Stimulated activated CD4-positive, alpha-beta T cell treated with anti-CD3 and anti-CD28 coated beads, Interleukin-4, amount 100 ng/mL, for 4 hours (primary cell): Measurements from ENCODE around the gene POU2AF1.
"Not testable (repeated sequence)": the region's sequence is repeated elsewhere in the genome, so short reads cannot be mapped to it uniquely, and the experiment has no call there.

Source experiments
- DNase-seq, 2 experiments: peaks; one replicate each; pipeline ENCODE4 v3.0.0-alpha.2; 2020

POU2AF1 gene

DNA sequence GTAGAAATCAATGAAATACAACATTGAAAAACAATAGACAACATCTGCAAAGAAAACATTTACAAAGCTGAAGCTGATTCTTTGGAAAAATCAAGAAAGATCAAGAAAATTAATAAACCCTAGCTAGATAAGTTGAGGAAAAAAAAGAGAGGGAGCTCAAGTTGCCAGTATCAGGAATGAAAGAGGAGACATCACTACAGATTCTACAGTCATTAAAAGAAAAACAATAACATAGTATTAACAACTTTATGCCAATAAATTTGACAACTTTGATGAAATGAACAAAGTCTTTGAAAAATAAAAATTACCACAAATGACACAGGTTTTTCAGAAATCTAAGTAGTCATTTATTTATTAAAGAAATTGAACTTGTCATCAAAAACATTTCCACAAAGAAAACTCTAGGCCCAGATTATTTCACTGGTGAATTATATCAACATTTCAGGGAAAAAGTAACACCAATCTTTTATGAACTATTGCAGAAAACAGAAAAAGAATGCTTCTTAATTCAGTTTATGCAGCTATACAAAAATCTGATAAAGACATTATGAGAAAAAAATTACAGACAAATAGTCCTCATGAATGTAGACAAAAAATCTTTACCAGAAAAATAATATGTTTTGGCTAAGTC is 39.2 kb downstream of the POU2AF1 start:
- no peak for DNase-seq

DNA sequence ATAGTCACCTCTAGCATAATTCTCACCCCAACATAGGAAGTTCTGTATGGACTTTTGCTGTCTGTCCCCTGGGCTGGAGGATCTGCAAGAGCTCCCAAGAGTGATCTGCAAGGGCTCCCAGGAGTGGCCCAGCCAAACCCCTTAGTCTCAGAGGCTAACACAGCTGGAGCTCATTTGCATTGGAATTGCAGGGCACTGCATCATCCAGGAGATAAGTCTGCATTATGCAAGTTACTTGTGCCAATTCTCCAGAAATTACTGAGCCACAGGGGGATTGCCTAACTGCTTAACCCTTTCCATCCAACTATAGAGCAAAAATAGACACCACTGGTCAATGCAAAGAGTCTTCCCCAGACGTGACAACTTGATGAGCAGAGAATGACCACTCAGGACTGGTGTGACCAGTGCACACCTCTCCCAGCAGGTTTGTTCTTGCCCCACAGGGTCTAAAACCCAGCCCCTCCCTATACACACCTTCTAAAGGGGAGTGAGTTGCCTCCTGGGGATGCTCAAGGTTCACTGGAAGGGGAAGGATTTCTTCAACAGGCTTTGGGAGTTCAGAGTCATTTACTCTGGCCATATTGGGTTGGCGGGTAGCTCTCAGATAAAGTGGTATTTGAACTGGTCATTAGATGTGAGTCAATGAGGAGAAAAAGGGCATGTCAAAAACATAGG is 42.4 kb downstream of the POU2AF1 start:
- no peak for DNase-seq

DNA sequence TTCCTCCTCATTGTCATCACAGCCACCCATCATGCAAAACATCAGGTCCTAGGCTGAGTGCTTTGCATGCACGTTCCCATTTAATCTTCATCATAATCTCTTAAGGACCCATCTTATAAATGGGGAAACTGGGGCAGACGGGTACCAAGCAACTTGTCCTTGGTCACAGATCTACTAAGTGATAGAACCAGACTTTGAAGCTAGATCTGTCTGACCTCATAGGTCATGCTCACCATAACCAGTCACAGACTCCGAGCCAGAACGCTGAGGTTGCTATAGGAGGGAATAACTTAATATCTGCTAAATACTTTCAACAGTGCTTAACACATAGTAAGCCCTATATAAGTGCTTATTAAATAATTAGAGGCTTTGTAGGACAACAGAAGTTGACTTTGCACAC is 43.0 kb downstream of the POU2AF1 start:
- no peak for DNase-seq

DNA sequence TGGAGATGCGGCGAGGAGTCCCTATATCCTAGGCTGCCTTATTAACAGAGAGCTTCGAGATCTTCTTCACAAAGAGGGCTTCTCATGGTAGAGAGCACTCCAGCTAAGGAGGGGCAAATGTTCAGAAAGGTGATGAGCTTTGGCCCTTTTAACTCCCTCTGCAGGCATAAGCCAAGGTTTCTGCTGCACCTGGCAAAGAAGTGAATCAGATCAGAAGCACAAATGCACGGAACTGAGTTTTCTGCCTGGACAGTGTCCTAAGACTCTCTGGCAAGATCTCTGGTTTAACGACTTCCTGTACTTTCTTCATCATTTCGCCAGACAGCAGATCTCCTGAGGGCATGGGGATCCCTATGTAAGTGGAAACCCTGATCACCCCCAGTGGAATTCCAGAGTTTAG is 43.5 kb downstream of the POU2AF1 start:
- DNase-seq: no peak

DNA sequence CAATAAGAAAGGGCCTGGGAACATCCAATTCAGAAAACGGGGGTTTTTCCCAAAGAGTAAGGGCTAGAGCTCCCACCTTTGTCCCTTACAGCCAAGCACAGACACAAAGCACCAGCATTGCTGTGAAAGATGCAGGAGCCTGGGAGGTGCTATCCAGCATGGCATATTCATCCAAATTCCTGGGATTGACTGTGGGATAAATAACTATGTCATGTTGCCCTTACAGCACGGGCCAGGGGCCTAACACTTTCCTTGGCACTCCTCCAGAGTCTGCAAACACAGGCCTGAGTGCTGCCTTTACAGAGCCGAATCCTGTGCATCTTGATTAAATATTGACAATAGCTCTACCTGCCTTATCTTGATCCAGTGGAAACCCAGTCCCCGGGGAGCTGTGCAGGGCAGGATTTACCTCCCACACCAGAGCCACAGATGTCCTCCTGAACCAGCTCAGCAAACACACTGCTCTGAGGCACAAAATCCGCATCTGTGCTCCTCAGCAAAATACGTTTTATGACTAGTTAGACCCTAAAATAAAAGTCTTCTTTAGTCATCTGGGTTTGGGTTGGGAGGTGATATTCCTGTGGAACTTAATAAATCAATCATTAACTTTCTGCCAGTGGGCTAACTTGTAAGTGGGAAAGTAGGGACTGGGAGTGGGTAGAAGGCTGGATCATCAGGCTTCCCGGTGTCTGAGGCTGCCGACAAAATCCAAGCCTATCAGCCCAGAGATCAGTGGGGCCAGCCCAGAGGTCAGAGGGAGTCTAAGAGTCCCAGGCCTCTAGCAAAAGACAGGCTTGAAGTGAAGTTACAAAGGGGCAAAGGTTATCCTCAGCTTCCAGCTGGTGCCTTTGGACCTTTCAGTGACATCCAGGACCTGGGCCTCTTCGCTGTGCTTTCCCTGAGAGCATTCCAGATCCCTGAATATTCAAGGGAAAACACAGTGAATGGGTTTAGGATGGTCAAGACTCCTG is 44.3 kb downstream of the POU2AF1 start:
- DNase-seq: no peak

DNA sequence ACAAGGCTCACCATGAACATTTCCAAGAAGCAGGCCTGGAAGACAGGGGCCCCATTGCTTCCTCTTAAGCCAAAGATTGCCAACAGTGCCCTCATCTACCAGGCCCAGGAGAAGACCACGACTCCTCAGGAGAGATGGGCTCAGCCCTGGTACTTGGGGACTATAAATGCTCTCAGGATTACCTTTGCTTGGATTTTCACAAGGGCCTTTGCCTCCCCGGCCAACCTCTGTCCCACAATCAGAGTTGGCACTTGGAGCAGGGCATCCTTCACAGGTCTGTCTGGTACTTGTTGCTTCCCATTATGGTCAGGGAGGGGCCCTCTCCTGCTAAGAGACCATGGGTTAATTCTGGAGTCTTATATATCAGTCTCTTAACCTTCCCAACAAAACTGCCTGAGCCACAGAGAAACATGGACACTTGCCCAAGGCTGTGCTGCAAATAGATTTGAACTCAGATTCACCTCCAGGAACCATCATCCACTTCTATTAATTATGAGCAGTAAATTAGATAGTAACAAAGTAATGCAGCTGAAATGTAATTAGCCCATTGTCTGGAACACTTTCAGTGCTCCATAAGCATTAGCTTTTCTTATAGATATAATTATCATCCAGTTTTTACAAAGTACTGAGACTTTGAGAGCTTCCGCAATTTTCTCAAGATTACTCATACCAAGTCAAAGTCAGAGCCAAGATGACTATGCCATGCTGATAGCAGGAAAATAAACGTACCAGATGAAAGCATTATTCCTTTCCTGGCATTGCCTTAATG is 47.2 kb downstream of the POU2AF1 start:
- no peak for DNase-seq

DNA sequence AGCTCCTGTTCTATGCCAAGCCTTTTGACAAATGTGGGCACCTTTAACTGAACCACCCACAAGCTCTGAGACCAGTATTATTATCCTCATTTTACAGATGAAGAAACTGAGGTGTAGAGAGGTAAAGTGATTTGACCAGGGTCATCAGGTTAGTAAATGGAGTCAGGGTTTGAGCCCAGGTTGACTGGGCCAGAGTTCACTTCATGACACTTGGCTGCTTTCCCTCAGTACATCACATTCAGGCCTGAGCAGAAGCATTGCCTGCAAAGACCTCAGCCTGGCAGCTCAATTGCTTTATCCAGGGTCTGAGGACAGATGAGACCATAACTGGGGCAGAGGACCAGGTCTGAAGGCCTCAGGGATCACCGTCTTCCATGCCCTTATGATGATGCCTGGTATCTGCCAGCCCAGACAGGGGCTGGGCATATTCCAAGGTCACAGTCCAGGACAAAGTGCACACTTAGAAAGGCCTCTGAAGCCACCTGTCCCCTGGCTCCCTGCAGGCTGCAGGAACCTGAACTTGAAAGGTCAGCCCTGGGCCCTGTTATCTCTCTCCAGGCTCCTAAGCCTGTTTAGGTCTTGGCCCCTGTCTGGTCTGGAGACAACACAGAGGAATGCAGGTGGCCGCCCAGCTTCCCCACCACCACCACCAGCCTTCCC is 48.7 kb downstream of the POU2AF1 start:
- DNase-seq: no peak

DNA sequence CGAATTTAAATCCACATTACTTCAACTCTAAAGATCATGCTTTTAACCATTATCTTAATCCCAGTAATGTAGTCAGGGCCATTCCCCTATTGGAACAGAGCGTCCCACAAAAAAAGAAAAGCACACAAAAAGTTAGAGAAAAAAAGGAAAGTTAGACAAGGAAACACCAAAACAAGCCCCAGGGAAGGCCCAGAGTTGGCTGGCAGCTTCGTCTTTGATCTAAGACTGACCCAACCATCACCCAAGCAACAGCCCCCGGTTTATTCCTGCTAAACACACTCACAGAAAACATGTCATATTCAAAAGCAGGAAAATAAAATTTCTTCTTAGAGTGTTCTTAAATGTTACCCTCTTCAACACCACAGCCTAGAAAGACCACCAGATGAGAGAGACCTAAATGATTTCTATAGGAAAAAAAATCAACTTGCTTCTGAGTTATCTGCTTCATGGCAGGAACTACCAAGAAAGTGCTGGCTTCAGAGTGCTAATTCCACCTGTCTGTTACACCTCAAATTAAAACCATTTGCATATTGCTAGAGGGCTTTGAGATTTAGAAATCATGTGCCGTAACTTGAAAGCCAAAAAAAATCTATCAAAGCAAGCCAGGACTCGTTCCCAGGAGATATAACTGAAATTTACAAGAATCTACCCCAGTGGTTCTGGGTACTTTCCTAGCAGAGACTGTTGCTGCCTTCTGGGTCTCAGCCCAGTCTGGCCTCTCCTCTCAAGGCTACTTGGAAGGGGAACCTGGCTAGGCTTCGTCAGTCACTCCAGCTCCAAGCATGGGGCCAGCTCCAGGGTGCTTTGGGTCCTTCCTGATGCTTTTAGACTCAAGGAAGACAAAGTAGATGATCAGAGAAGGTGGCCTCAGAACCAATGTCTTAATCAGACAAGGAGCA is 49.5 kb downstream of the POU2AF1 start:
- DNase-seq: no peak

DNA sequence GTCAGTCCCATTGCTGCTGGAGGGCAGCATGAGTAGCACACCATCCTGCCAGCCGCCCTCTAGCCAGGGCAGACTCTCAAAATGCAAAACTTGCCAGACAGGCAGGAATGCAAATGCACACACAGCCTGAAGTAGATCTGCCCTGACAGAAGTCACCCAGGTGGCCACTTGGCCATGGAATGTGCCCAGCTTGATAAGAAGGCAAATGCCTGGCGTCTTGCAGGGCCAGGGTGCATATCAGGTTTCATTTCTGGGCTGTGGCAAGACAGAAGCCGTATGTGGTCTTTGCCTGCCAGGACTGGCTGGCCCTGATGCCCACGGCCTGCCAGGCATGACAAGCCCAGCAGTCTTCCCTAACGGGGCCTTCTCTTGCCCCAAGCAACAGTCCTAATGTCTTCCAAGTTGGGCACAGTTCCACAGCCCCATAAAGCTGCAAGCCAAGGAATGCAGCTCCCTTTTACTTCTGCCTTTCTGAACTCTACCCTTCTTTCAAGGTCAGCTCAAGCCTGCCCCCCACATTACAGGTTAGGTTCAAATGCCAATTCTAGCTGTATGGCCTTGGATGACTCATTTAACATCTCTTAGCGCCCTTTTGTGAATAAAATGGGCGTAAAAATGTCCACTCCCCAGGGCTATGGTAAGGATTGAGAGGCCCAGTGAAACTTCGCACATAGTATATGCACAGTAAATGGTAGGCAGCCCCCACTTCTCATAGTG is 51.0 kb downstream of the POU2AF1 start:
- DNase-seq: no peak

DNA sequence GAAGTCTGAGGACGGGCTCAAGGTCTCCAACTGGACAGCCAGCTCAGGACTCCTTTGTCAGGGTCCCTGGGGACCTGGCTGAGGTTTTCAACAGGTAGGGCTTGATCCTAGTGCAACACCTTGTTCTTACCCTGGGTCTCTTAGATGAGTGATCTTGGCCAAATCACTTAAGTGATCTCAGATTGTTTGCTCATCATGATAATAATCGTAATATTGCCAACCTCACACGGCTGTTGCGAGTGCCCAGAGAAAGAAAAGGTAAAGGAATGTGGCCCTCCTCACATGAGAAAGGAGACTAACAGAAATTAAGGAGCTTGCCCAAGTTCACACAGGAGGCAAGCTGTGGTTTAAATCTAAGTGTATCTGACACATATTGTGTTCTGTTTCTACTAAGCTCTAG is 52.3 kb downstream of the POU2AF1 start:
- DNase-seq: no peak

DNA sequence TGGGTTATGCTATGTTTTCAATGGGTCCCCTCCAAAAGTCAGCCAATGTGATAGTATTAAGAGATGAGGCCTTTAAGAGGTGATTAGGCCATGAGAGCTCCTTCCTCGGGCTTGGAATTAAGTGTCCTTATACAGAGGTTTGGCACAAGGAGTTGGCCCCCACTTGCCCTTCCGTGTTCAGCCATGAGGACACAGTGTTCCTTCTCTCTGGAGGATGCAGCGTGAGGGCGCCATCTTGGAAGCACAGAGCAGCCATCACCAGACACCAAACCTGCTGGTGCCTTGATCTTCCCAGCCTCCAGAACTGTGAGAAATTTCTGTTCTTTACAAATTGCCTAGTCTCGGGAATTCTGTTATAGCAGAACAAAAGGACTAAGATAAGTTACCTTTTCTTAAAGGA is 53.8 kb downstream of the POU2AF1 start:
- DNase-seq: no peak

DNA sequence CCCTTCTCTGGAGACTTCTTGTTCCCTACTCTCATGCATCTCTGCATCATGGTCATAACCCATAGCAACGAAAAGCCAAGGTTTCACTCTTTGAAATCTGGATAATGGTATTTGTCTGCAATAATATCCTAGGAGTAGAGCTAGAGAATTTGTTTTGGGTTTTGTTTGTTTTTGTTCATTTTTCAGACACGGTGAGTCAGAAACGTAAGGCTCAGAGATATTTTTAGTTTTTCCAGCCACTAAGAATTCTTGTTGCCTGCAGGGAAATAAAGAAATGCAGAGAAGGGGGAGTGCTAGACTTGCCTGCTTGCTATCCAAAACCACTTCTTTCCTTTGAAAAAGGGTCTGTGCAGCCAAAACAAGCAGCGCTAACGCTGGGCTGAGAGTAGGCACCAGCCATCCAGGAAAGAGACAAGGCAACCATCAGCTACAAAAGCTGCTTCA is 54.8 kb downstream of the POU2AF1 start:
- DNase-seq: no peak

DNA sequence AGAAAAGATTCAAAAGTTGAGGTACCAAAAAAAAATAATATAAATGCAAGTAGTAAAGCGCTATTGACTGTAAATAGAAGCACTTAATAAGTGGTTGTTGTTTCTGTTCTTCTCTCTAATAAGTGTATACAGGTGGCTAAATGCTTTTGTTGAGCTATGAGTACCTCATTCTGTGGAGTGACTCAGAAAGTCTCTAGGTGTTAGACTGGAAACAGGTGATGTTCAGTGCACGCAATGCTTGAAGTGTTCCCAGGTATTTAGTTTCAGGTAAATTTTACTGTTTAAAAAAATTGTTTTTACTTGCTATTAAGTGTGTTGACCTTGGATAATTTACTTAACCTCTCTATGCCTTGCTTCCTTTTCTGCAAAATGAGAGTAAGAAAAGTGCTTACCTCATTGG is 56.5 kb downstream of the POU2AF1 start:
- no peak for DNase-seq

DNA sequence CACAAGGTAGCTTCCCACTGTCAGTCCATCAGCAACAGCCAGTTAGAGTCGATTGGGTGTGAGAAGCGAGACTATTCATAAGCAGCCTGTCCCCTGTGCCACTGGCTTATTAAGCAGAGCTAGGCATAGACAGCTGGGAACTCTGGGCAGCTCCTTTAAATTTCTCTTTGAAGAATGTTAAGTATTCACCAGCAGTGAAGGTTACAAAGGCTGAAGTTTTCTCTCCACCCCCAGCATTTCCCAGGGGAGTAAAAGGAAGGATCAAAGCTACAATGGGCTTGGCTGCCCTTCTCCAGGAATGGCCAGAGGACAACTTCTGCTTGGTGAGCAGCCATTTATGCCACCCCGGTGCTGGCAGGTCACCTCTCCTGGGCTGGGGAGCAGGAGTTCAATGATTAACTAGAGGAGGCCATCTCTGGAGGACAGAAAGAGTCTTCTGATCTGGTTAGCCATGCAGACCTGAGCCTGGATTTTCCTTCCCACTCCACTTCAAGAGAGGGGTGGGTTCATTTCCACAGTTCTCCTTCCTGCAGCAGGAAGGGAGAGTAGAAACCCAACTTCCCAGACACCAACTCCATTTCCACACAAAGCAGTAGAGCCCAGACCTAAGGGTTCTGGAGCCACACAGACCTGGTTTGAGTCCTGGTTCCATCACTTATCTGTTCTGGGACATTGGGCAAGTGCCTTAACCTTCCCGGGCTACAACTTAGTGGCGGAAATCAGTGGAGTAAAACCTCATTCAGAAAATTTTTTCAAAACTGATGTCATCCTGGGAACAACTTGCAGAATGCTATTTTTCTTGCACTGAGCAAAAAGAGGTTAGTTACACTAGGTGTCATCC is 58.1 kb downstream of the POU2AF1 start:
- DNase-seq: no peak

DNA sequence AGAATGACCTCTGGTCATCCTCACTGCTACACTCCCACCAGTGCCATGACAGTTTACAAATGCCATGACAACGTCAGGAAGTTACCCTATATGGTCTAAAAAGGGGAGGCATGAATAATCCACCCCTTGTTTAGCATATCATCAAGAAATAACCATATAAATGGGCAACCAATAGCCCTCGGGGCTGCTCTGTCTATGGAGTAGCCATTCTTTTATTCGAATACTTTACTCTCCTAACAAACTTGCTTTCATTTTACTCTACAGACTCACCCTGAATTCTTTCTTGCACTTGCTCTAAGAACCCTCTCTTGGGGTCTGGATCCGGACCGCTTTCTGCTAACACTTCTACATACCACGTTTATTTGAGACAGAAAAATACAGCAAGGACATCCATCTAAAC is 58.9 kb downstream of the POU2AF1 start:
- DNase-seq: not testable (repeated sequence)

DNA sequence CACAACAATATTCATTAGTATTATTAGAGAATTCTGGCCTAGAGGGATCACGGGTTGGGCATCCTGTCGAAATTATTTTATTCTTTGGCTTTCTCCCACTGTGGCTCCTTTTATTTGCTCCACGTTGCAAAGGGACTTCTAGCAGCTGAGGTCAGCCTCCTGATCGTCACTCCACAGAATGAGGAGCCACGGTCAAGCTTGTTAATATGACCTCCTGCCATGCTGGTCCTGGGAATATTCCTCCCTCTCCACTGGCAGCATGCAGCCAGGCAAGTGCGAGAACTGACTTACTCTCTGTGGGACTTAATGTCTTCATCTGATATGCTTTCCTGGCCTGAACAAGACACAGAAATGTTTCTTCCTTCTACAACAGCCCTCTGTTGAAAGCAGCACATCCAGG is 59.8 kb downstream of the POU2AF1 start:
- DNase-seq: no peak

DNA sequence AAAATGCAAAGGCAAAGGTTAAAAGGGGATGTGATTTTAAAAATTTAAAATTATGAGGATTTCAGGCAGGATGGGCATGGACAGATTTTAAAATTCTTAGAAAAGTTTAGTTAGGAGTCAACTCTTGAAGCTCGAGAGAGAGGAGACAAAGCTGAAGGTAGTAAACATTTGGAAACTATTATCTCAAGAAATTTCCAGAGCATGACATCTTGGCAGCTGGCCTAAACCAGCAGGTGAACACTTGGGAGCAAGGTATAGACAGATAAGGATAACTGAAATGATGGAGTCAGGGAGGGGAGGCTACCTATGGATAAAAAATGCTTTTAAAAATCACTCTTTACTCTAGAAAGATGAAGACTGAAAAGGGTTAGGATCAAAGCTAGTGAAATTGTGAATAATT is 67.0 kb downstream of the POU2AF1 start:
- no peak for DNase-seq

DNA sequence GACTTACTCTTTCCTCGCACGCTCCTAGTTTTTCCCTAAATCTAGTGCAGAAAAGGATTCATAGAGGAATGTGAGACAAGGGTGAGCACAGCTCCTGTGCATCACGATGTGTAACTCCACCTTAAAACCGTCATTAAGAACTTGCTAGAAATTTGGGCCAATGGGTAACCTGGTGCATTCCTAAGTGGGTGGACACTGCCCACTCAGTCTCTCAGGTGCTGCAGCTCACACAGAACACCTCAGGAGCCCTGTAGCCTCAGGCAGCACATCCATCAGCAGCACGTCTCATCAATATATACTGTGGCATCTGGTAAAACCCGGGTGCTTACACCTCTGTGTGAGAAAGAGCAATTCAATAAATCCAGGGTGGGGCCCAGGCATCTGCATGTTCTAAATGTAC is 68.4 kb downstream of the POU2AF1 start:
- DNase-seq: no peak

DNA sequence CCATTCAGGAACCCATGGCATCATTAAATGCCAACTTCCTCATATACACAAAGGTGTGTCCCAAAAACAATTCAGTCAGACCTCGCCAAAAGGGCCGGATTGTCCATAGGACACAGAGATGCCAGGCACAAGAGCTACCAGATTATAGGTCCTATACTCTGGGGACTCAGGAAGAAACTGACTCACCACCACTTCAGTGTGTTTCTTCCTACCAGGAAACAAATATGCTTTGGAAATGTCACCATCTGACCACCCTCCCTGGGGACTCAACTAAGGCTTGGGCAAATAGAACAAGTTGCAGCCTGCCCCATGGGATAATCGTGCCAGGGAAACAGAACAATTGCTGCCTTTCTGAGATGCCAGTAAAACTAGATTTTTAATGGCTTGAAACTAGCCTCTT is 69.0 kb downstream of the POU2AF1 start:
- no peak for DNase-seq
